ENCODE results near the gene KDM6A.

GRCh38 chrX:44828008-44828605 lies 44.9 kb upstream of the KDM6A start:
- TF ChIP-seq BHLHE40 (IDR thresholded peaks at IDR 0.05; ENCODE audit: low read length) (no peak), ZNF563 (CRISPR knock-in tag; IDR thresholded peaks at IDR 0.05) (no peak), MTA3 (CRISPR knock-in tag; IDR thresholded peaks at IDR 0.05) (no peak)
